SH-SY5Y (cell line): Measurements from ENCODE around the gene PHLDB3.

ENCODE experiments used
- GATA2 ChIP-seq: IDR thresholded peaks from 2 replicates; pipeline ENCODE4 v1.6.1; 2011; ENCODE audit warnings: mild to moderate bottlenecking, low read depth, low read length
- GATA3 ChIP-seq: IDR thresholded peaks from 2 replicates; pipeline ENCODE4 v1.6.1; 2011; ENCODE audit warnings: low read depth, mild to moderate bottlenecking, low read length, moderate library complexity

- no peak for TF ChIP-seq GATA2
- no peak for TF ChIP-seq GATA3
Observed at GRCh38 chr19:43489310-43489709, 15.2 kb downstream of the PHLDB3 start.
